HEK293 (cell line): ENCODE results near the gene PCNA.
A peak's percentile ranks its signal among the peaks of the same experiment; 100 is the strongest.

Experiments
- KLF9 ChIP-seq: fragments of 450-650 bp; formaldehyde crosslinking; IDR thresholded peaks from 2 replicates; pipeline ENCODE4 v1.5.1; 2016; ENCODE audit warnings: missing biosample characterization, missing genetic modification characterization, low read depth
- SALL2 ChIP-seq: fragments of 450-650 bp; formaldehyde crosslinking; IDR thresholded peaks from 2 replicates; pipeline ENCODE4 v1.5.0; 2017; ENCODE audit warnings: missing biosample characterization, mild to moderate bottlenecking, missing genetic modification characterization, borderline replicate concordance
- SETDB1 ChIP-seq: IDR thresholded peaks from one replicate; pipeline ENCODE4 v1.6.1; 2017; ENCODE audit warnings: mild to moderate bottlenecking, low read length, moderate library complexity, mixed read lengths; ENCODE audit not compliant: insufficient read length
- ZBTB48 ChIP-seq: fragments of 450-650 bp; formaldehyde crosslinking; IDR thresholded peaks from 2 replicates; pipeline ENCODE4 v1.5.1; 2016; ENCODE audit warnings: missing biosample characterization, missing genetic modification characterization
- ZFP41 ChIP-seq: fragments of 450-650 bp; formaldehyde crosslinking; IDR thresholded peaks from 2 replicates; pipeline ENCODE4 v1.5.1; 2016; ENCODE audit warnings: missing biosample characterization, missing genetic modification characterization, borderline replicate concordance
- ZFP69B ChIP-seq: fragments of 450-650 bp; formaldehyde crosslinking; IDR thresholded peaks from 2 replicates; pipeline ENCODE4 v1.5.1; 2016; ENCODE audit warnings: missing biosample characterization, missing genetic modification characterization
- ZNF10 ChIP-seq: fragments of 450-650 bp; formaldehyde crosslinking; IDR thresholded peaks from 2 replicates; pipeline ENCODE4 v1.5.1; 2017; ENCODE audit warnings: missing biosample characterization, missing genetic modification characterization
- ZNF132 ChIP-seq: fragments of 450-650 bp; formaldehyde crosslinking; IDR thresholded peaks from 2 replicates; pipeline ENCODE4 v1.5.1; 2017; ENCODE audit warnings: missing biosample characterization, missing genetic modification characterization, borderline replicate concordance
- ZNF138 ChIP-seq: fragments of 450-650 bp; formaldehyde crosslinking; IDR thresholded peaks from 2 replicates; pipeline ENCODE4 v1.5.1; 2016; ENCODE audit warnings: missing biosample characterization, missing genetic modification characterization, borderline replicate concordance
- ZNF146 ChIP-seq: fragments of 450-650 bp; formaldehyde crosslinking; IDR thresholded peaks from 2 replicates; pipeline ENCODE4 v1.5.1; 2016; ENCODE audit warnings: missing biosample characterization, missing genetic modification characterization
- ZNF214 ChIP-seq: fragments of 450-650 bp; formaldehyde crosslinking; IDR thresholded peaks from 2 replicates; pipeline ENCODE4 v1.5.1; 2017; ENCODE audit warnings: missing biosample characterization, mild to moderate bottlenecking, missing genetic modification characterization, borderline replicate concordance
- ZNF24 ChIP-seq: fragments of 450-650 bp; formaldehyde crosslinking; IDR thresholded peaks from 2 replicates; pipeline ENCODE4 v1.5.1; 2016; ENCODE audit warnings: missing biosample characterization, missing genetic modification characterization
- ZNF366 ChIP-seq: fragments of 450-650 bp; formaldehyde crosslinking; conservative IDR thresholded peaks from 2 replicates; pipeline ENCODE4 v1.5.1; 2016; ENCODE audit warnings: missing biosample characterization, missing genetic modification characterization
- ZNF510 ChIP-seq: fragments of 450-650 bp; formaldehyde crosslinking; IDR thresholded peaks from 2 replicates; pipeline ENCODE4 v1.5.1; 2018; ENCODE audit warnings: mild to moderate bottlenecking, missing genetic modification characterization, missing biosample characterization; ENCODE audit not compliant: insufficient replicate concordance
- ZNF530 ChIP-seq: fragments of 450-650 bp; formaldehyde crosslinking; IDR thresholded peaks from 2 replicates; pipeline ENCODE4 v1.5.1; 2016; ENCODE audit warnings: low read depth, missing biosample characterization, missing genetic modification characterization
- ZNF626 ChIP-seq: fragments of 450-650 bp; sonication (Bioruptor Pico); formaldehyde crosslinking; IDR thresholded peaks from 2 replicates; pipeline ENCODE4 v1.5.1; 2018; ENCODE audit warnings: missing biosample characterization, missing genetic modification characterization, inconsistent platforms
- ZNF701 ChIP-seq: fragments of 450-650 bp; formaldehyde crosslinking; IDR thresholded peaks from 2 replicates; pipeline ENCODE4 v1.5.1; 2016; ENCODE audit warnings: missing biosample characterization, missing genetic modification characterization
- ZNF791 ChIP-seq: fragments of 450-650 bp; formaldehyde crosslinking; IDR thresholded peaks from 2 replicates; pipeline ENCODE4 v1.5.1; 2016; ENCODE audit warnings: missing biosample characterization, missing genetic modification characterization
- ZNF792 ChIP-seq: fragments of 450-650 bp; formaldehyde crosslinking; IDR thresholded peaks from 2 replicates; pipeline ENCODE4 v1.5.1; 2016; ENCODE audit warnings: missing biosample characterization, missing genetic modification characterization
- ZNF837 ChIP-seq: fragments of 450-650 bp; formaldehyde crosslinking; IDR thresholded peaks from 2 replicates; pipeline ENCODE4 v1.5.1; 2016; ENCODE audit warnings: missing biosample characterization, missing genetic modification characterization
- ZSCAN16 ChIP-seq: fragments of 450-650 bp; formaldehyde crosslinking; IDR thresholded peaks from 2 replicates; pipeline ENCODE4 v1.5.1; 2016; ENCODE audit warnings: missing biosample characterization, missing genetic modification characterization
- TF ChIP-seq, protein P1 (sequence below): fragments of 450-650 bp; formaldehyde crosslinking; conservative IDR thresholded peaks from 2 replicates; pipeline ENCODE4 v1.5.1; 2016; ENCODE audit warnings: low read depth, missing biosample characterization, missing genetic modification characterization
- TF ChIP-seq, protein P2 (sequence below): fragments of 450-650 bp; formaldehyde crosslinking; IDR thresholded peaks from 2 replicates; pipeline ENCODE4 v1.5.1; 2016; ENCODE audit warnings: missing biosample characterization, missing genetic modification characterization
- TF ChIP-seq, protein P3 (sequence below): fragments of 450-650 bp; formaldehyde crosslinking; IDR thresholded peaks from 2 replicates; pipeline ENCODE4 v1.5.1; 2016; ENCODE audit warnings: missing biosample characterization, missing genetic modification characterization
- TF ChIP-seq, protein P4 (sequence below): fragments of 450-650 bp; formaldehyde crosslinking; IDR thresholded peaks from 2 replicates; pipeline ENCODE4 v1.5.1; 2016; ENCODE audit warnings: missing biosample characterization, missing genetic modification characterization
- TF ChIP-seq, protein P5 (sequence below): fragments of 450-650 bp; formaldehyde crosslinking; IDR thresholded peaks from 2 replicates; pipeline ENCODE4 v1.5.1; 2017; ENCODE audit warnings: missing biosample characterization, missing genetic modification characterization
- TF ChIP-seq, protein P6 (sequence below): fragments of 450-650 bp; formaldehyde crosslinking; IDR thresholded peaks from 2 replicates; pipeline ENCODE4 v1.5.1; 2016; ENCODE audit warnings: missing biosample characterization, missing genetic modification characterization

The PCNA gene

DNA sequence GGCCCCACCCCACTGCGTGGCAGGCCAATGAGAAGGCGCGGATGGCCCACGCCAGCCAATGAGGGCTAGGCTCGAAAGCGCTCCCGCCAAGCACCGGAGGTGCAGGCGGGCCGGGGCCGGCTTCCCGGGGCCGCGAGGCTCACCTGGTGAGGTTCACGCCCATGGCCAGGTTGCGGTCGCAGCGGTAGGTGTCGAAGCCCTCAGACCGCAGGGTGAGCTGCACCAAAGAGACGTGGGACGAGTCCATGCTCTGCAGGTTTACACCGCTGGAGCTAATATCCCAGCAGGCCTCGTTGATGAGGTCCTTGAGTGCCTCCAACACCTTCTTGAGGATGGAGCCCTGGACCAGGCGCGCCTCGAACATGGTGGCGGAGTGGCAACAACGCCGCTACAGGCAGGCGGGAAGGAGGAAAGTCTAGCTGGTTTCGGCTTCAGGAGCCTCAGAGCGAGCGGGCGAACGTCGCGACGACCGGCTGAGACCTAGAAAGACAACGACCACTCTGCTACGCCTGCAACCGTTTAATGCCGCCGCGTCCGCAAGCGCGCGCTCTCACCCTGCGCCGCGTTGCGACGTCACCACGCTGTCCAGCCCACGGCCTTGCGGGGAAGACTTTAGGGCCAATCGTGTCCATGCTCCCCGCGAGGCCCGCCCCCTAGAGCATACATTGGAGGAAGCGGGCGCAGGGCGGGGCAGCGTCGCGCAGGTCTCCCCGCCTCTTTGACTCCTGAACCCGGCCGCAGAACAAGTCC is at the start of gene PCNA (continued):
- TF ChIP-seq ZNF214 (no peak), ZNF138 (tag by site-specific recombination) (no peak; the same call in 1 of the 2 replicates), ZNF24 (peak; percentile 59), ZSCAN16 (tag by site-specific recombination) (0 out of 2 replicates have a peak, but pooled peaks have one; percentile 27), KLF9 (tag by site-specific recombination) (peak; percentile 65; the same call in 1 of the 2 replicates), ZNF132 (tag by site-specific recombination) (no peak), ZNF510 (tag by site-specific recombination) (no peak), ZFP69B (tag by site-specific recombination) (0 out of 2 replicates have a peak, but pooled peaks have one; percentile 74), ZNF10 (tag by site-specific recombination) (no peak), ZNF530 (no peak), ZNF146 (no peak), SETDB1 (peak; percentile 53), ZNF366 (tag by site-specific recombination) (peak; percentile 32; the same call in 1 of the 2 replicates), SALL2 (tag by site-specific recombination) (no peak), ZNF701 (tag by site-specific recombination) (no peak), ZBTB48 (tag by site-specific recombination) (peak; percentile 48; the same call in 1 of the 2 replicates), ZNF792 (tag by site-specific recombination) (no peak), ZFP41 (peak; percentile 53; the same call in 1 of the 2 replicates), ZNF626 (no peak), ZNF837 (tag by site-specific recombination) (peak; percentile 55; the same call in 1 of the 2 replicates), ZNF791 (no peak)
- TF ChIP-seq, protein P1, sequence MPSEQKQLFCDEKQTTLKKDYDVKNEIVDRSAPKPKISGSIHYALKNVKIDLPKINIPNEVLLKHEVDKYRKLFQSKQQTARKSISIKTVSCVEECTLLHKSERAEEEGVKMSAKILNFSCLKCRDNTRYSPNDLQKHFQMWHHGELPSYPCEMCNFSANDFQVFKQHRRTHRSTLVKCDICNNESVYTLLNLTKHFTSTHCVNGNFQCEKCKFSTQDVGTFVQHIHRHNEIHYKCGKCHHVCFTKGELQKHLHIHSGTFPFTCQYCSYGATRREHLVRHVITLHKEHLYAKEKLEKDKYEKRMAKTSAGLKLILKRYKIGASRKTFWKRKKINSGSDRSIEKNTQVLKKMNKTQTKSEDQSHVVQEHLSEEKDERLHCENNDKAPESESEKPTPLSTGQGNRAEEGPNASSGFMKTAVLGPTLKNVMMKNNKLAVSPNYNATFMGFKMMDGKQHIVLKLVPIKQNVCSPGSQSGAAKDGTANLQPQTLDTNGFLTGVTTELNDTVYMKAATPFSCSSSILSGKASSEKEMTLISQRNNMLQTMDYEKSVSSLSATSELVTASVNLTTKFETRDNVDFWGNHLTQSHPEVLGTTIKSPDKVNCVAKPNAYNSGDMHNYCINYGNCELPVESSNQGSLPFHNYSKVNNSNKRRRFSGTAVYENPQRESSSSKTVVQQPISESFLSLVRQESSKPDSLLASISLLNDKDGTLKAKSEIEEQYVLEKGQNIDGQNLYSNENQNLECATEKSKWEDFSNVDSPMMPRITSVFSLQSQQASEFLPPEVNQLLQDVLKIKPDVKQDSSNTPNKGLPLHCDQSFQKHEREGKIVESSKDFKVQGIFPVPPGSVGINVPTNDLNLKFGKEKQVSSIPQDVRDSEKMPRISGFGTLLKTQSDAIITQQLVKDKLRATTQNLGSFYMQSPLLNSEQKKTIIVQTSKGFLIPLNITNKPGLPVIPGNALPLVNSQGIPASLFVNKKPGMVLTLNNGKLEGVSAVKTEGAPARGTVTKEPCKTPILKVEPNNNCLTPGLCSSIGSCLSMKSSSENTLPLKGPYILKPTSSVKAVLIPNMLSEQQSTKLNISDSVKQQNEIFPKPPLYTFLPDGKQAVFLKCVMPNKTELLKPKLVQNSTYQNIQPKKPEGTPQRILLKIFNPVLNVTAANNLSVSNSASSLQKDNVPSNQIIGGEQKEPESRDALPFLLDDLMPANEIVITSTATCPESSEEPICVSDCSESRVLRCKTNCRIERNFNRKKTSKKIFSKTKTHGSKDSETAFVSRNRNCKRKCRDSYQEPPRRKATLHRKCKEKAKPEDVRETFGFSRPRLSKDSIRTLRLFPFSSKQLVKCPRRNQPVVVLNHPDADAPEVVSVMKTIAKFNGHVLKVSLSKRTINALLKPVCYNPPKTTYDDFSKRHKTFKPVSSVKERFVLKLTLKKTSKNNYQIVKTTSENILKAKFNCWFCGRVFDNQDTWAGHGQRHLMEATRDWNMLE, result 0 out of 2 replicates have a peak, but pooled peaks have one; percentile 12
- TF ChIP-seq, protein P2, sequence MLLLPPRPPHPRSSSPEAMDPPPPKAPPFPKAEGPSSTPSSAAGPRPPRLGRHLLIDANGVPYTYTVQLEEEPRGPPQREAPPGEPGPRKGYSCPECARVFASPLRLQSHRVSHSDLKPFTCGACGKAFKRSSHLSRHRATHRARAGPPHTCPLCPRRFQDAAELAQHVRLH, result 0 out of 2 replicates have a peak, but pooled peaks have one; percentile 20
- TF ChIP-seq, protein P3, sequence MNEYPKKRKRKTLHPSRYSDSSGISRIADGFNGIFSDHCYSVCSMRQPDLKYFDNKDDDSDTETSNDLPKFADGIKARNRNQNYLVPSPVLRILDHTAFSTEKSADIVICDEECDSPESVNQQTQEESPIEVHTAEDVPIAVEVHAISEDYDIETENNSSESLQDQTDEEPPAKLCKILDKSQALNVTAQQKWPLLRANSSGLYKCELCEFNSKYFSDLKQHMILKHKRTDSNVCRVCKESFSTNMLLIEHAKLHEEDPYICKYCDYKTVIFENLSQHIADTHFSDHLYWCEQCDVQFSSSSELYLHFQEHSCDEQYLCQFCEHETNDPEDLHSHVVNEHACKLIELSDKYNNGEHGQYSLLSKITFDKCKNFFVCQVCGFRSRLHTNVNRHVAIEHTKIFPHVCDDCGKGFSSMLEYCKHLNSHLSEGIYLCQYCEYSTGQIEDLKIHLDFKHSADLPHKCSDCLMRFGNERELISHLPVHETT (tag by site-specific recombination), result peak; percentile 89
- TF ChIP-seq, protein P4, sequence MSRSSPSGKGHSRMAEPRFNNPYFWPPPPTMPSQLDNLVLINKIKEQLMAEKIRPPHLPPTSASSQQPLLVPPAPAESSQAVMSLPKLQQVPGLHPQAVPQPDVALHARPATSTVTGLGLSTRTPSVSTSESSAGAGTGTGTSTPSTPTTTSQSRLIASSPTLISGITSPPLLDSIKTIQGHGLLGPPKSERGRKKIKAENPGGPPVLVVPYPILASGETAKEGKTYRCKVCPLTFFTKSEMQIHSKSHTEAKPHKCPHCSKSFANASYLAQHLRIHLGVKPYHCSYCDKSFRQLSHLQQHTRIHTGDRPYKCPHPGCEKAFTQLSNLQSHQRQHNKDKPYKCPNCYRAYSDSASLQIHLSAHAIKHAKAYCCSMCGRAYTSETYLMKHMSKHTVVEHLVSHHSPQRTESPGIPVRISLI (tag by site-specific recombination), result no peak
- TF ChIP-seq, protein P5, sequence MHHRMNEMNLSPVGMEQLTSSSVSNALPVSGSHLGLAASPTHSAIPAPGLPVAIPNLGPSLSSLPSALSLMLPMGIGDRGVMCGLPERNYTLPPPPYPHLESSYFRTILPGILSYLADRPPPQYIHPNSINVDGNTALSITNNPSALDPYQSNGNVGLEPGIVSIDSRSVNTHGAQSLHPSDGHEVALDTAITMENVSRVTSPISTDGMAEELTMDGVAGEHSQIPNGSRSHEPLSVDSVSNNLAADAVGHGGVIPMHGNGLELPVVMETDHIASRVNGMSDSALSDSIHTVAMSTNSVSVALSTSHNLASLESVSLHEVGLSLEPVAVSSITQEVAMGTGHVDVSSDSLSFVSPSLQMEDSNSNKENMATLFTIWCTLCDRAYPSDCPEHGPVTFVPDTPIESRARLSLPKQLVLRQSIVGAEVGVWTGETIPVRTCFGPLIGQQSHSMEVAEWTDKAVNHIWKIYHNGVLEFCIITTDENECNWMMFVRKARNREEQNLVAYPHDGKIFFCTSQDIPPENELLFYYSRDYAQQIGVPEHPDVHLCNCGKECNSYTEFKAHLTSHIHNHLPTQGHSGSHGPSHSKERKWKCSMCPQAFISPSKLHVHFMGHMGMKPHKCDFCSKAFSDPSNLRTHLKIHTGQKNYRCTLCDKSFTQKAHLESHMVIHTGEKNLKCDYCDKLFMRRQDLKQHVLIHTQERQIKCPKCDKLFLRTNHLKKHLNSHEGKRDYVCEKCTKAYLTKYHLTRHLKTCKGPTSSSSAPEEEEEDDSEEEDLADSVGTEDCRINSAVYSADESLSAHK (tag by site-specific recombination), result peak; percentile 10; the same call in 1 of the 2 replicates
- TF ChIP-seq, protein P6, sequence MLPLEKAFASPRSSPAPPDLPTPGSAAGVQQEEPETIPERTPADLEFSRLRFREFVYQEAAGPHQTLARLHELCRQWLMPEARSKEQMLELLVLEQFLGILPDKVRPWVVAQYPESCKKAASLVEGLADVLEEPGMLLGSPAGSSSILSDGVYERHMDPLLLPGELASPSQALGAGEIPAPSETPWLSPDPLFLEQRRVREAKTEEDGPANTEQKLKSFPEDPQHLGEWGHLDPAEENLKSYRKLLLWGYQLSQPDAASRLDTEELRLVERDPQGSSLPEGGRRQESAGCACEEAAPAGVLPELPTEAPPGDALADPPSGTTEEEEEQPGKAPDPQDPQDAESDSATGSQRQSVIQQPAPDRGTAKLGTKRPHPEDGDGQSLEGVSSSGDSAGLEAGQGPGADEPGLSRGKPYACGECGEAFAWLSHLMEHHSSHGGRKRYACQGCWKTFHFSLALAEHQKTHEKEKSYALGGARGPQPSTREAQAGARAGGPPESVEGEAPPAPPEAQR (tag by site-specific recombination), result no peak
